DND-41 (cell line): Measurements from ENCODE around the gene RPL15.

Experiments
- ATAC-seq: fragments of 200-7000 bp; cut with Tn5 transposase; 3 replicates; pipeline ENCODE4 v1.9.1; 2021; ENCODE audit warnings: low read depth; ENCODE audit not compliant: insufficient read depth
- DNase-seq: peaks from one replicate; pipeline ENCODE4 v3.0.0-alpha.2; 2020
- H2AFZ ChIP-seq: 2 replicates; pipeline ENCODE4 v1.6.0; 2012; ENCODE audit warnings: low read depth, low read length
- H3K27ac ChIP-seq: 2 replicates; pipeline ENCODE4 v1.5.1; 2012; ENCODE audit warnings: low read length, inconsistent platforms
- H3K27me3 ChIP-seq: fragments of 200-600 bp; sonication (generic); 2 replicates; pipeline ENCODE4 v1.6.0; 2012; ENCODE audit warnings: low read length, mild to moderate bottlenecking, inconsistent platforms; ENCODE audit not compliant: insufficient read depth, poor library complexity
- H3K36me3 ChIP-seq: 2 replicates; pipeline ENCODE4 v1.5.1; 2012; ENCODE audit warnings: low read length, inconsistent platforms; ENCODE audit not compliant: insufficient read depth
- H3K4me1 ChIP-seq: 2 replicates; pipeline ENCODE4 v1.5.1; 2012; ENCODE audit warnings: mild to moderate bottlenecking, low read length; ENCODE audit not compliant: insufficient read depth
- H3K4me2 ChIP-seq: 2 replicates; pipeline ENCODE4 v1.6.0; 2012; ENCODE audit warnings: mild to moderate bottlenecking, moderate library complexity, low read length, inconsistent platforms; ENCODE audit not compliant: insufficient read depth
- H3K4me3 ChIP-seq, 2 experiments: fragments of 200-600 bp in 1 of 2; shearing (Covaris generic) in 1 of 2; 2 replicates each; pipeline ENCODE4 v1.5.1; 2012 to 2016; ENCODE audit warnings: inconsistent platforms in 2 of 2, low read length in 2 of 2, mild to moderate bottlenecking in 2 of 2, low read depth in 1 of 2, moderate library complexity in 1 of 2
- H3K79me2 ChIP-seq: 2 replicates; pipeline ENCODE4 v1.6.0; 2012; ENCODE audit warnings: low read length, inconsistent platforms; ENCODE audit not compliant: insufficient read depth
- H3K9ac ChIP-seq: 2 replicates; pipeline ENCODE4 v1.6.0; 2012; ENCODE audit warnings: low read depth, mild to moderate bottlenecking, inconsistent platforms, low read length, moderate library complexity
- H3K9me3 ChIP-seq: 2 replicates; pipeline ENCODE4 v1.5.1; 2012; ENCODE audit warnings: low read length, moderate library complexity, mild to moderate bottlenecking, inconsistent platforms; ENCODE audit not compliant: insufficient read depth, severe bottlenecking
- H4K20me1 ChIP-seq: 2 replicates; pipeline ENCODE4 v1.6.0; 2012; ENCODE audit warnings: low read length; ENCODE audit not compliant: insufficient read depth
- CTCF ChIP-seq: IDR thresholded peaks from 2 replicates; pipeline ENCODE4 v1.5.1; 2012; ENCODE audit warnings: borderline replicate concordance, low read length, moderate library complexity, mild to moderate bottlenecking; ENCODE audit not compliant: poor library complexity, severe bottlenecking; ENCODE audit errors: extremely low read depth
- EZH2 ChIP-seq: IDR thresholded peaks from 3 replicates; pipeline ENCODE4 v1.6.1; 2012; ENCODE audit warnings: borderline replicate concordance, low read depth, mild to moderate bottlenecking, moderate library complexity, low read length, inconsistent platforms; ENCODE audit not compliant: severe bottlenecking

Gene RPL15

GRCh38 chr3:23968463-23969184 lies 51.7 kb downstream of the RPL15 start:
- no peak for DNase-seq

DNA sequence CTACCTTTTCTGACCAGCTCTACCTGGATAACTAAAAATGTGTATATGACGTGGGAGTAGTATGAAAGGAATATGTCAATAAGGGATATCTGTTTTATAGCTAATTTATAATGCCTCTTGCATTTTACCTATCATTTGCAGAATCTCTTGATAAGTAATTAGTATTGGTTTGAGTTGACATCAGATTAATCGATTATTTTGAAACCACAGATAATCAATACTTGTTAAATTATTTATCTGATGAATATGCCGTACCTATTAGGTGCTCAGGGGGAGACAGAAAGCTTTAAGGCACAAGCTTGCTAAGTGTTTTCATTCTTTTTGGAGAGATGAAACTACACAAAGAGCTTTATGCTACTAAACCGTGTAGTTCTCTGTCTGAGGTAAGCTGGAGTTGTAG lies 52.5 kb downstream of the RPL15 start:
- H3K27me3 ChIP-seq, result no peaks in the 10 kb centered on the region
- TF ChIP-seq CTCF (no peak), EZH2 (no peak)
- H3K9ac ChIP-seq, result no peak overlapping the region
- H3K4me1 ChIP-seq, result no peaks in the 10 kb centered on the region
- H3K27ac ChIP-seq, result no peak overlapping the region
- H3K4me3 ChIP-seq, result no peak overlapping the region
- H3K79me2 ChIP-seq, result no peaks in the 10 kb centered on the region
- ATAC-seq (no peak), DNase-seq (no peak)
- H4K20me1 ChIP-seq, result no peaks in the 10 kb centered on the region
- H3K4me2 ChIP-seq, result no peak overlapping the region
- no peaks in the 10 kb centered on the region for H3K9me3 ChIP-seq
- peaks cover 19% of the 10 kb centered on the region; the same call in 1 of the 2 replicates for H3K36me3 ChIP-seq
- H2AFZ ChIP-seq, result no peak overlapping the region

More at GRCh38 chr3:23968463-23969184, 51.7 kb downstream of the RPL15 start:
- Histone ChIP-seq H3K4me3 (no peak overlapping the region), H4K20me1 (no peaks in the 10 kb centered on the region), H2AFZ (no peak overlapping the region), H3K4me2 (no peak overlapping the region), H3K79me2 (no peaks in the 10 kb centered on the region), H3K27me3 (no peaks in the 10 kb centered on the region), H3K4me1 (no peaks in the 10 kb centered on the region), H3K9ac (no peak overlapping the region), H3K27ac (no peak overlapping the region), H3K36me3 (peaks cover 19% of the 10 kb centered on the region; the same call in 1 of the 2 replicates), H3K9me3 (no peaks in the 10 kb centered on the region)
- ATAC-seq, result no peak
- TF ChIP-seq EZH2, result no peak
- no peak for TF ChIP-seq CTCF
